Endothelial cell of umbilical vein (primary cell): ENCODE measurements around the gene CSNK1G1. TPM values are rescaled to one million over a fixed set of nuclear protein-coding genes. Genes with fewer than 3 reads are reported as not detected.

Source experiments
- BruUV-seq: library from RNA; stranded (reverse); fragments of 400-500 nt; replicated peaks from 2 replicates; lab custom pipeline; 2021; lab: Mats Ljungman, UMichigan
- CTCF ChIA-PET: fragments of 300-600, 350-600 bp; sonication (Branson Sonifier 250); formaldehyde crosslinking; loops from one replicate; lab custom pipeline; 2021; ENCODE audit warnings: antibody characterized with exemption, inconsistent platforms; lab: Charles Lee
- POLR2A ChIA-PET: fragments of 300-600, 350-600 bp; sonication (Branson Sonifier 250); formaldehyde crosslinking; loops from one replicate; lab custom pipeline; 2021; ENCODE audit warnings: antibody characterized with exemption, inconsistent platforms; lab: Charles Lee
- DNase-seq: peaks from one replicate; pipeline ENCODE4 v3.0.0-alpha.2; 2011; ENCODE audit warnings: low read depth, low spot score
- FAIRE-seq: peaks from 2 replicates; lab custom pipeline; 2011; peaks lifted over from hg19 to GRCh38; lab: Jason Lieb, UNC
- H2AFZ ChIP-seq: 2 replicates; pipeline ENCODE4 v1.6.0; 2012; ENCODE audit warnings: low read depth, low read length, control low read depth, inconsistent platforms
- H3K27ac ChIP-seq: 2 replicates; pipeline ENCODE4 v1.5.1; 2011; ENCODE audit warnings: low read depth, mild to moderate bottlenecking, control low read depth, low read length, moderate library complexity; ENCODE audit not compliant: insufficient read depth
- H3K27me3 ChIP-seq, 2 experiments: 2 replicates each; pipeline versions ENCODE4 v1.6.0 to v1.6.1; 2011; ENCODE audit warnings: low read length in 2 of 2, mixed read lengths in 1 of 2; ENCODE audit not compliant: control insufficient read depth in 2 of 2, insufficient read depth in 2 of 2
- H3K36me3 ChIP-seq, 2 experiments: 2 replicates in 1 of 2; 3 replicates in 1 of 2; pipeline ENCODE4 v1.5.1; 2011; ENCODE audit warnings: low read length in 2 of 2, mild to moderate bottlenecking in 1 of 2, moderate library complexity in 1 of 2; ENCODE audit not compliant: control insufficient read depth in 2 of 2, insufficient read depth in 2 of 2; ENCODE audit errors: extremely low read depth in 1 of 2
- H3K4me1 ChIP-seq: 3 replicates; pipeline ENCODE4 v1.5.1; 2011; ENCODE audit warnings: mild to moderate bottlenecking, low read length; ENCODE audit not compliant: control insufficient read depth, insufficient read depth; ENCODE audit errors: extremely low read depth
- H3K4me2 ChIP-seq: 2 replicates; pipeline ENCODE4 v1.6.1; 2011; ENCODE audit warnings: low read length, control low read depth, mixed read lengths; ENCODE audit not compliant: insufficient read depth
- H3K4me3 ChIP-seq, 3 experiments: fragments of 200-600 bp in 1 of 3; sonication (generic), shearing (Covaris generic) in 1 of 3; replicated peaks in 1 of 3; 2 replicates each; pipeline ENCODE4 v1.5.1; 2011 to 2016; ENCODE audit warnings: control low read depth in 3 of 3, low read length in 3 of 3, mild to moderate bottlenecking in 2 of 3, inconsistent platforms in 1 of 3, low read depth in 1 of 3, moderate library complexity in 1 of 3; ENCODE audit not compliant: insufficient read depth in 1 of 3
- H3K79me2 ChIP-seq: 2 replicates; pipeline ENCODE4 v1.6.0; 2012; ENCODE audit warnings: low read length, inconsistent platforms; ENCODE audit not compliant: control insufficient read depth, insufficient read depth
- H3K9ac ChIP-seq: replicated peaks from 2 replicates; pipeline ENCODE3; 2011; ENCODE audit warnings: low read length, control low read depth; ENCODE audit not compliant: insufficient read depth; ENCODE audit errors: extremely low read depth
- H3K9me1 ChIP-seq: replicated peaks from 3 replicates; pipeline ENCODE4 v1.6.0; 2011; ENCODE audit warnings: mild to moderate bottlenecking, low read length; ENCODE audit not compliant: control insufficient read depth, insufficient read depth; ENCODE audit errors: extremely low read depth
- H3K9me3 ChIP-seq: replicated peaks from 2 replicates; pipeline ENCODE4 v1.5.1; 2012; ENCODE audit warnings: low read length, inconsistent platforms; ENCODE audit not compliant: control insufficient read depth, insufficient read depth
- H4K20me1 ChIP-seq: replicated peaks from 2 replicates; pipeline ENCODE3; 2011; ENCODE audit warnings: mild to moderate bottlenecking, low read length; ENCODE audit not compliant: control insufficient read depth, insufficient read depth; ENCODE audit errors: extremely low read depth
- FOS ChIP-seq: IDR thresholded peaks from 2 replicates; pipeline ENCODE4 v1.6.1; 2011; ENCODE audit warnings: mild to moderate bottlenecking, low read length, moderate library complexity, borderline replicate concordance; ENCODE audit not compliant: insufficient read depth
- GATA2 ChIP-seq: IDR thresholded peaks from 2 replicates; pipeline ENCODE4 v1.7.0; 2011; ENCODE audit warnings: low read depth, mild to moderate bottlenecking, moderate library complexity, mixed read lengths, low read length; ENCODE audit not compliant: insufficient read length, insufficient read depth
- JUN ChIP-seq: IDR thresholded peaks from 2 replicates; pipeline ENCODE4 v1.6.1; 2011; ENCODE audit warnings: borderline replicate concordance, low read depth; ENCODE audit not compliant: insufficient read length, insufficient read depth
- POLR2A ChIP-seq: IDR thresholded peaks from 2 replicates; pipeline ENCODE4 v1.6.1; 2012; ENCODE audit warnings: low read depth, mild to moderate bottlenecking, control low read depth, low read length
- POLR2AphosphoS5 ChIP-seq: IDR thresholded peaks from 2 replicates; pipeline ENCODE4 v1.6.1; 2012; ENCODE audit warnings: low read depth, mild to moderate bottlenecking, control low read depth, low read length, moderate library complexity; ENCODE audit not compliant: insufficient read depth
- dilution Hi-C: fragments of 300-500 bp; cut with MboI; formaldehyde crosslinking; loops from one replicate; pipeline ENCODE4 v1.15.0; 2019; ENCODE audit warnings: low sequenced_read_pairs; ENCODE audit not compliant: extremely low pct_ligation_motif_present
- intact Hi-C: fragments of 100-400 bp; cut with micrococcal nuclease; formaldehyde crosslinking; loops from one replicate; pipeline ENCODE4 v1.10.0; 2022
- polyA plus RNA-seq, 4 experiments: library from polyadenylated mRNA; depleted of rRNA in 3 of 4; stranded (reverse) in 3 of 4; unstranded in 1 of 4; fragments of >200 nt; gene quantifications; 2 replicates each; pipeline versions ENCODE4 v1.2.1 to v1.2.3, GENCODE V29; 2011 to 2012; ENCODE audit warnings: missing spikeins in 1 of 4
- total RNA-seq: library from RNA; stranded (reverse); gene quantifications from 2 replicates; pipeline ENCODE4 v1.2.3, GENCODE V29; 2021

Gene CSNK1G1
- total and polyA plus RNA-seq, 2 donors (not counting 3 experiments of a cell fraction or from before 2014, with no cell fraction given), result 9.0 to 31.7 TPM

DNA sequence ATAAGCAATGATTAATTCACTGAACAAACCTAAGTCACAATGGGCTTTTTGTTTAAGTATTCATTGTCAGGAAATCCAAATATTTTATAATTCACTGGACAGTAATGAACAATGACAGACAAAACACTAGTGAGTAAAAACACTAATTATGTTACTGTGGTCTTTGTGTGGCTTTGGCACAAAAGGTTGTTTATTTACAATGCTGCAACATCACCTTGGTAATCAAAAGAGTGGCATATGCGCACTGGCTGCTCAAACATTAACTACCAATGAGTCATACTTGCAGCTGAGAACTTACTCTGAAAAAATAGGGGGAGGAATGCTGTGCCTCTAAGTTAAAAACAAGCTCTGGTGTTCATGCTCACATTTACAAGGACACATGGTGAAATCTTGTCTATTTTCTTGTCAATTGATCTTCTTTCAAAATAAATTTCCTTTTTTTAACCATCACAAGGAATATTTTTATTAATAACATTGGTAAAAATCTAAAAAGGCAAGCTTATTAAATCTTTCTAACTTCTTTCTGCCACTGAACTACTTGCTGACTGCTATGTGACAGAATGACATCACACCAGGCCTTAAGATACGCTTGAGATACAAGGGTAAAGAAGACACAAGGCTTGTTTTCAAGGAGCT, 107.9 kb downstream of the CSNK1G1 start:
- BruUV-seq, result TSS peak; percentile 39
- peaks cover 6% of the 10 kb centered on the region for H3K79me2 ChIP-seq
- peak; percentile 79 for FAIRE-seq

DNA sequence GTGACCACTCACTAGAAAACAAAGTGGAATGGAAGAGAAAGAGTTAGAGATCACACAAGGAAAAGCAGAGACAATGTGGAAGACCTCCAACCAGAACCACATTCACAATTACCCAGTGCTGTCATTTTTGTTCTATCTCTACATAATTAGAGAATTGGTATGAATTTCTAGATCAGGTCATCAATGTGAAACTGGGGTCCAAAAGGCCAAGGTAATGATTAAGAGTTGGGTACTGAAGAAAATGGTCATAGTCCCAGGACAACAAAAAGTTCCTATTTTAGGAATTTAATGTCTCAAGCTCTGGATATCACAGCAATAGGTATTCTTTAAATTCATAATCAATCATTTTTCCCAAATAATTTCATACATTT, 108.5 kb downstream of the CSNK1G1 start:
- intact Hi-C loops (loop anchor here (1.0 kb wide), 1 partner anchor 109 kb away; the partner anchor contains the start of gene CSNK1G1), dilution Hi-C loops (no loop called here)
- no peaks in the 10 kb centered on the region for H3K9me3 ChIP-seq
- H3K79me2 ChIP-seq, result peaks cover 6% of the 10 kb centered on the region
- POLR2A ChIA-PET, result no interaction called here
- no peak for FAIRE-seq
- peak overlapping the region; percentile 45 for H3K4me2 ChIP-seq
- H4K20me1 ChIP-seq, result no peaks in the 10 kb centered on the region
- TF ChIP-seq POLR2A (no peak), GATA2 (no peak), JUN (no peak), POLR2AphosphoS5 (no peak)
- H3K36me3 ChIP-seq, result no peaks in the 10 kb centered on the region
- peak overlapping the region; percentile 91 for H3K27ac ChIP-seq
- no peak overlapping the region for H2AFZ ChIP-seq
- H3K9ac ChIP-seq, result peak overlapping the region; percentile 62
- H3K4me1 ChIP-seq, result peaks cover 15% of the 10 kb centered on the region
- H3K4me3 ChIP-seq, result no peak overlapping the region
- BruUV-seq, result TSS peak; percentile 50
- no peaks in the 10 kb centered on the region for H3K27me3 ChIP-seq
- DNase-seq, result peak; percentile 10
- CTCF ChIA-PET, result interaction anchor here (0.8 to 3.2 kb wide), 4 partner anchors 13 to 406 kb away, joined by 3 to 11 read pairs (median 4); partner anchors contain the start of gene CSNK1G1
- H3K9me1 ChIP-seq, result no peaks in the 10 kb centered on the region

More for the DNA sequence above, 107.9 kb downstream of the CSNK1G1 start:
- intact Hi-C loops (loop anchor here (1.0 kb wide), 3 partner anchors 85 to 108 kb away; partner anchors contain the start of genes CSNK1G1 and PPIB), dilution Hi-C loops (no loop called here)
- DNase-seq, result peak; percentile 95
- CTCF ChIA-PET, result interaction anchor here (0.8 to 3.2 kb wide), 6 partner anchors 13 to 405 kb away, joined by 3 to 11 read pairs (median 4); partner anchors contain the start of gene CSNK1G1
- Histone ChIP-seq H3K9me3 (no peaks in the 10 kb centered on the region), H3K4me3 (no peak overlapping the region), H4K20me1 (no peaks in the 10 kb centered on the region), H3K4me2 (peak overlapping the region; percentile 45), H2AFZ (no peak overlapping the region), H3K9ac (peak overlapping the region; percentile 81), H3K4me1 (peaks cover 15% of the 10 kb centered on the region), H3K9me1 (no peaks in the 10 kb centered on the region), H3K27ac (peak overlapping the region; percentile 91), H3K36me3 (no peaks in the 10 kb centered on the region), H3K27me3 (no peaks in the 10 kb centered on the region)
- POLR2A ChIA-PET, result no interaction called here
- TF ChIP-seq POLR2A (no peak), JUN (peak; percentile 96), FOS (peak; percentile 86)
